Amniotic epithelial cell (primary cell): Measurements from ENCODE around the gene SOX11.

Experiments used
- DNase-seq: peaks from one replicate; pipeline ENCODE4 v3.0.0-alpha.2; 2010; ENCODE audit warnings: low read depth

Gene SOX11

DNA sequence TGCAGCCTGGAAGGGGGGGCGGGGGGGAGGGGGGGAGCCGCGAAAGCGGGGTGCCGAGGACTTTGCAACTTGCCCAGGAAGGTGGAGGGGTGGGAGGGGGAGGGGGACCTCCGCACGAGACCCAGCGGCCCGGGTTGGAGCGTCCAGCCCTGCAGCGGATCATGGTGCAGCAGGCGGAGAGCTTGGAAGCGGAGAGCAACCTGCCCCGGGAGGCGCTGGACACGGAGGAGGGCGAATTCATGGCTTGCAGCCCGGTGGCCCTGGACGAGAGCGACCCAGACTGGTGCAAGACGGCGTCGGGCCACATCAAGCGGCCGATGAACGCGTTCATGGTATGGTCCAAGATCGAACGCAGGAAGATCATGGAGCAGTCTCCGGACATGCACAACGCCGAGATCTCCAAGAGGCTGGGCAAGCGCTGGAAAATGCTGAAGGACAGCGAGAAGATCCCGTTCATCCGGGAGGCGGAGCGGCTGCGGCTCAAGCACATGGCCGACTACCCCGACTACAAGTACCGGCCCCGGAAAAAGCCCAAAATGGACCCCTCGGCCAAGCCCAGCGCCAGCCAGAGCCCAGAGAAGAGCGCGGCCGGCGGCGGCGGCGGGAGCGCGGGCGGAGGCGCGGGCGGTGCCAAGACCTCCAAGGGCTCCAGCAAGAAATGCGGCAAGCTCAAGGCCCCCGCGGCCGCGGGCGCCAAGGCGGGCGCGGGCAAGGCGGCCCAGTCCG, 540 bp downstream of the SOX11 start:
- peak; percentile 44 for DNase-seq

DNA sequence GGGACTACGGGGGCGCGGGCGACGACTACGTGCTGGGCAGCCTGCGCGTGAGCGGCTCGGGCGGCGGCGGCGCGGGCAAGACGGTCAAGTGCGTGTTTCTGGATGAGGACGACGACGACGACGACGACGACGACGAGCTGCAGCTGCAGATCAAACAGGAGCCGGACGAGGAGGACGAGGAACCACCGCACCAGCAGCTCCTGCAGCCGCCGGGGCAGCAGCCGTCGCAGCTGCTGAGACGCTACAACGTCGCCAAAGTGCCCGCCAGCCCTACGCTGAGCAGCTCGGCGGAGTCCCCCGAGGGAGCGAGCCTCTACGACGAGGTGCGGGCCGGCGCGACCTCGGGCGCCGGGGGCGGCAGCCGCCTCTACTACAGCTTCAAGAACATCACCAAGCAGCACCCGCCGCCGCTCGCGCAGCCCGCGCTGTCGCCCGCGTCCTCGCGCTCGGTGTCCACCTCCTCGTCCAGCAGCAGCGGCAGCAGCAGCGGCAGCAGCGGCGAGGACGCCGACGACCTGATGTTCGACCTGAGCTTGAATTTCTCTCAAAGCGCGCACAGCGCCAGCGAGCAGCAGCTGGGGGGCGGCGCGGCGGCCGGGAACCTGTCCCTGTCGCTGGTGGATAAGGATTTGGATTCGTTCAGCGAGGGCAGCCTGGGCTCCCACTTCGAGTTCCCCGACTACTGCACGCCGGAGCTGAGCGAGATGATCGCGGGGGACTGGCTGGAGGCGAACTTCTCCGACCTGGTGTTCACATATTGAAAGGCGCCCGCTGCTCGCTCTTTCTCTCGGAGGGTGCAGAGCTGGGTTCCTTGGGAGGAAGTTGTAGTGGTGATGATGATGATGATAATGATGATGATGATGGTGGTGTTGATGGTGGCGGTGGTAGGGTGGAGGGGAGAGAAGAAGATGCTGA, 1.4 kb downstream of the SOX11 start:
- peak; percentile 21 for DNase-seq

DNA sequence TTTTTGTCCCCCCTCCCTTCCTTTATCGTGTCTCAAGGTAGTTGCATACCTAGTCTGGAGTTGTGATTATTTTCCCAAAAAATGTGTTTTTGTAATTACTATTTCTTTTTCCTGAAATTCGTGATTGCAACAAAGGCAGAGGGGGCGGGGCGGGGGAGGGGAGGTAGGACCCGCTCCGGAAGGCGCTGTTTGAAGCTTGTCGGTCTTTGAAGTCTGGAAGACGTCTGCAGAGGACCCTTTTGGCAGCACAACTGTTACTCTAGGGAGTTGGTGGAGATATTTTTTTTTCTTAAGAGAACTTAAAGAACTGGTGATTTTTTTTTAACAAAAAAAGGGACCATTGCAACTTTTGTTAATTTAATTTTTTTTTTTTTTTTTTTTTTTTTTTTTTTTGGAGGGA, 2.1 kb downstream of the SOX11 start:
- no peak for DNase-seq

DNA sequence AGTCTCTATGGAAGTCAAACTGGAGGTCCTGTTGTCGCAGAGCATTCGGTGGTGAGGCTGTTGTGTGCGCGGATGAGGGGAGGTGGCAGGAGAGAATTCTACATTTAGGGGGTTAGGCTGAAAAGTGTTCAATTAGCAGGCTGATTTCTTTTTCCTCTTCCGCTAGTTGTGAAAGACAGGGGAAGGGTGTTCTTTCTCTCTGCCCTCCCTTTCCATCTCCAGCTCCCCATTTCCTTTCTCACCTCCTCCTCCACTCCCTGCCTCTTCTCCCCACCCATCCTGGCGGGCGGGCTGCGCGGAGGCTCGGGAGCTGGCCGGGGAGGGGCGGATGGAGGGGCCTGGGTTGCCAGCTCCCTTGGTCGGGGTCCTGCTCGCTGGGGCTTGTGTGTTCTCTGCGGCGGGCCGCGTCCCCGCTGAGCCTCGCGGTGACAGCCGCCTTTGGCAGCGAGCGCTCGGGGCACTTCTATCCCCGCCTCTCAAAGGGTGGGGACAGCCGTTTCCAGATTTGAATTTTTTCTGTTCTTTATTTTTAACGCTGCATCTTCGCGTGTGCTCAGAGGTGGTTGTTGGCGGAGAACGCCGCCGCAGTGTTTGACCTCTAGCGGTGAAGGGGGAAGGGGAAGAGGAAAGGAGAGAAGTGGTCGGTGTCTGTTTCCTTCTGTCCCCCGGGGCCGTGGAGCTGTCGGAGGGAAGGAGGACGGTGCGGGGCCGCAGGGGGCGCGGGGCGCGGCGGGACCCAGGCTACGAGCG, 3.6 kb downstream of the SOX11 start:
- DNase-seq: peak; percentile 70

DNA sequence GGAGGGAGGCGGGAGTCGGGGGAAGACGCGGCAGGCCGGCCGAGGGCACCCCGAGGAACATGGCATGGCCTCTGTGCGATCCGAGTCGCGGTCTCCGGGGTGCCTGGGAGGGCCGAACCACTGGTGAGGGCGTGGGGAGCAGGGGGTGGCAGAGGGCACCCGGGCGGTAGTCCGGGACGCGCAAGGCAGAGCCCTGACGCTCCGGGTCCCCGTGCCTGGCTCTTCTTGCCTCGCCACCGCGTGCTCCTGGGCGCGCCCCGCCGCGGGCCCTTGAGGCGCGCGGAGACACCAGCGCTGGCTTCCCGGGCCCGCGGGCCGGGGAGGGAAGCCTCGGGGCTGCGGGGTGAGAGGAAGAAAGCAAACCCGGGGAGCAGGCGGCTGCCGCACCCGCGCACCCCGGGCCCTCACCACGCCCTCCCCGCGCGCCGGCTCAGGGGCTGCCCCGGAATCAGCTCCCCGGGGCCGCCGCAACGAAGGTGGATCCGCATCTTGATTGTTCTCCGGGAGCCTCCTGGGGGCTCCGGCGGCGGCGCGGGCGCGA, 4.3 kb downstream of the SOX11 start:
- DNase-seq: peak; percentile 28

DNA sequence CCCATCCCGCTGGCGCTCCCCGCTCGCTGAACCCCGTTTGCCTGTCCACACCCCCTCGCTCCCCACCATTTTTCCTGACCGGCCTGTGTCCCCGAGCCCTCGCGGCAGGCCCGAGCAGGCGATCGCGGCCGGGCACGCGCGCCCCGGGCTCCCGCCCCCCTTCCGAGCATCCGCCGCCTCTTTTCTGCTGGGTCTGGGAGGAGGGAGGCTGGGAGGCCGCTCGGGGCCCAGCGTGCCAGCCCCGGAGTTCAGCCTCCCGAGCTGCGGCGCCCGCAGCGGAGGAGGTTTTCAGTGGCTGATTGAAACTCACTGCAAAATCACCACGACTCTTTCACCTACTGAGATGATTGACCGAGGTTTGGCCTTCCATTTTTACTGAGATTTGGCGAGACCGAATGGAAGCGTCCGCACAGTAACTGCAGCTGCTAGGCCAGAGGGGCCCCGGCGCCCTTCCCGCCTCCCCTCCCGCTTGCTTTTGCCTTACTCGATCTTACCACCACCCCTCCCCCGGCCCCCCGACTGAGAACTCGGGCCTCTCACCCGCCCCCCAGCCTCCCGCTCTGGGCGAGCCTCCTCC, 4.8 kb downstream of the SOX11 start:
- peak; percentile 69 for DNase-seq

DNA sequence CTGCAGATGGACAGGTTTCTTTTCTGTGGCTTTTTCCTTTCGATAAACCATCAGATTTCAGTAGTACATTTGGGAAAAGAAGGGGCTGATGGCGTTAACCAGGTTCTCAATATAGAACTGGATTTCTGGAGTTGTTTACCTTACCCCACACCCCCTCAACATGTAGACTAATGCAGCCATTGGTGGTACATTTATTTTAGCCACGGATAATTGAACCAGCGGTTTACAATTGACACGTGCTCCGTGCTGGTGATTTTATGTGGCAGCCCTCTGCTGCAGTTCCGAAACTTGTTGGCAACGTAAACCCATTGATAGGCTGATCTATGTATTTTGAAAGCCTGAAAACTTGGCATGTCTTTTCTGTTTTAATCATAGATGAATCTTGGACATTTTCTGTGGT, 5.4 kb downstream of the SOX11 start:
- no peak for DNase-seq

DNA sequence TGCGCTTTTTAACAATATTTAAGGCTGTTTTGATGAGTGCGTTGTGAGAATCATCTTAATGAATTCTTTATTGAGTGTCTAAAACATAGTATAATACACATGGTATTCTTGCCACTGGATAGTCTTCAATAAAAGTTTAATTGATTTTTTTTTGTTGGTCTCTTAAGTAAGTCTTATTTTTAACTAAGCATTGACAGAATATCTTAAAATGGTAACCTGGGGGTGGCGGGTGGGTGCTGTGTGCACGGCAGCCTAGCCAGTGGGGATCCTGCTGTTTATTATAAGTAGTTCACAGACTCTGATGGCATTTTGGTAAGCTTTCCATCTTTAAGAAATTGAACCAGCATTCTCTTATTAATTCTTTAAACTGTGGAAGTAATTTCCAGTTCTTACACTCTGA, 6.0 kb downstream of the SOX11 start:
- no peak for DNase-seq

DNA sequence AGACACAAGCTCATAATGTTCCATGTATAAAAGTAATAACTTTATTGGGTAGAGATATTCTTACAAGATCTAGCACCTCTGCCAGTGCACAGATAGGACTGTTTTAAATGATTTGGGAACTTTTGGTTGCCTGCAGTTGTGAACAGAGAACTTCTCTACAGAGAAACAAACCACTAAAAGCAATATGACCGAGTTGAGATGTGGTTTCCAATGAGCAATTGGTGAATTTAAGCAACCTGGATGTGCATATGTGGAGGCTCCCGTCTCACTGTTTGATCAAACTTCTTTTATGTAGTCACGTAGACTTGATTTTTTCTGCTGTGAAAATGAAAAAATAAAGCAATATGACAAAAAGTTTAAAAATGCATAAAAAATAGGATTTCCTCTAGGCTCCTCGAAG, 7.8 kb downstream of the SOX11 start:
- DNase-seq: no peak

DNA sequence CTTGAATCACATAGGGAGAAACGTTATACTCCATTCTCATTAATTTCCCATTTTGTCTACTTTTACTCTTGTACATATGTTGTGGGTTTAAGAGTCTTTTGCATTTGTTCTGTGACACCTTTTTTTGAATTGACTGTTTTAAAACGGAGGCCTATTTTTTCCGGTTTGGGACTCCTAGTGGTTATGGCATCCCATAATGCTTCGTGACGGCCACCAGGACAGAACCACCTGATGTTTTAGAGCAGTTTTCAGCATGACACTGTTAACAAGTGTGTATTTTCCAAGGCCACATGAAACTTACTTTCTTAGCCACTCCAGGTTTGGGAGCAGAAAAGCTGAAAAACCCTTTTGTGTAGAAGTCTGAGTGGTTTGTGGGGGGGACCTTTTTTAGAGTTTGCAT, 8.4 kb downstream of the SOX11 start:
- no peak for DNase-seq

DNA sequence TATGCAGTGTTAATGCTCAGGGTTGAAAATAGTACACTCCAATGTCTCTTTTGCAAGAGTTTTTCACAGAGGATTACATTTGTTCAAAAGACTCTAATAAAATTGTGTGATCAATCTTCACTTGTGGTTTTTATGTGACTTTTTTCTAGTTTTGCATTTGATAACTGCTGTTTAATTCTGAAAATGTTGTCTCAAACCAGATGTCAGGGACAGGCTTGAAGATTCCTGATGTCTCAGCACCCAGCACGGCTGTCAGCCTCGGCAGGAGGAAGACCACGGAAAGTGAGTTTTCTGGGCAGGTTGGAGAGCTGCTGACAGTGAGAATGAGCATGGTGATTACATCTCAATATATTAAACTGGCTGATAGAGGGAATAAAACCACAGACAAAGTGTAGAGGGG, 9.1 kb downstream of the SOX11 start:
- no peak for DNase-seq

DNA sequence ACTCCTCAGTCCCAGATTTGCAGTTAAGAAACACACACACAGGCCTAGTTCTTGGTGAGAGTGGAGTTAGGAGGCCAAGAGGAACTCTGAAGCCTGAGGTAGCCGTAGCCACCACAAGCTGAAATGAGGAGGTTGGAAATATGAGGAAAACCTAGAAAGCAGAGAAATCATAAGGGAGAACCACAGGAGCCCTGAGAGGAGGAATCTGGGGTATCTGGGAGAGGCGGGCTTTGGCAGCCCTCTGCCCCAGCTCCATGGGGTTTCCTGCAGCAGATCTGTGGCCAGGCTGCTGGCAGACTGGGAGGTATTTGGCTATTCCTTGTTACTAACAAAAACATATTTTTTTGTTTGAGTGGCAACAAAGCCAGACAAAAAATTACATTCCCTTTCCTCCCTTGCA, 11.0 kb downstream of the SOX11 start:
- no peak for DNase-seq

DNA sequence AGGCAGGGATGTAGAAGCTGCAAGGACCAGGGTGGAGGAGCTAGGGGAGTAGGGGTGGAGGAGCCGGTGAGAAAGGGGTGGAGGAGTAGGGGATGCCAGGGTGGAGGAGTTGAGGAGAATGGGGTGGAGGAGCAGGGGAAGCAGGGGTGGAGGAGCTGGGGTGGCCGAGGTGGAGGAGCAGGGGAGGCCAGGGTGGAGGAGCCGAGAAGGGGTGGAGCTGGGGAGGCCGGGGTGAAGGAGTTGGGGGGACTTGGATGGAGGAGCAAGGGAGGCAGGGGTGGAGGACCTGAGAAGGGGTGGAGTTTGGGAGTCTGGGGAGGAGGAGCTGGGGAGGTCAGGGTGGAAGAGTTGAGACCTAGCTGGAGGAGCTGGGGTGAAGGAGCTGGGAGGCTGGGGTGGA, 13.3 kb downstream of the SOX11 start:
- DNase-seq: no peak

DNA sequence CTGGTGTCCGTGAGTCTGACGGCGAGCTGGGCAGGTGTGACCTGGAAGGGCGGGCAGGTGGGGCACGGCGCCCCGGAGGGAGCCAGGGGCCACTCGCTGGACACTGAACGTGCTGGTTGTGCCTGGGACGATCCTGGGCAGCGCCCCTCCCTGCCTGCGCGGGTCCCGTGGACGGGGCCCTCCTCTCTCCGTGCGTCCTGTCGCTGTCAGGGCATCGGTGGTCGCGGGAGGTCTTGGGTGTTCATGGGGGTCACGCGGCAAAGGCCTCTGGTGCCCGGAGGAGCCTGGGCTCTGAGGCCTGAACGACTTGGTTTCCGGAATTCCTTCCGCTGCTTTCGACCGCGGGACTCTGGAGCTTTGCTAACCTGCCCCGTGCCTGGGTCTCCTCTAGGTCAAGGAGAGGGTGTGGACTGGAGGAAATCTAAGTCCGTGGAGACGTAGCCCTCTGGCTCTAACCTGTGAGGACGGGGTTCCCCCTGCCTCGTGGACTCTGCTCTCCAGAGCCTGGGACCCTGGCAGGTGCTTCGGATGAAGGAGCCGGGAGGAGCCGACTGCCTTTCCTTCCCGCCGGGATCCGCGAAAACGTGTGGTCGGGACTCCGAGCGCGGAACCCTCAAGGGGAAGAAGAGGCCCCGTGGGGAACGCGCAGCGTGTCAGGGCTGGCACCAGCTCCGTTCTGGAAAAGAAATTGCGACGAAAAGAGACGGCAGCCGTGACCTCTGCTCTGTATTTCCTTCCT, 14.7 kb downstream of the SOX11 start:
- DNase-seq: no peak

DNA sequence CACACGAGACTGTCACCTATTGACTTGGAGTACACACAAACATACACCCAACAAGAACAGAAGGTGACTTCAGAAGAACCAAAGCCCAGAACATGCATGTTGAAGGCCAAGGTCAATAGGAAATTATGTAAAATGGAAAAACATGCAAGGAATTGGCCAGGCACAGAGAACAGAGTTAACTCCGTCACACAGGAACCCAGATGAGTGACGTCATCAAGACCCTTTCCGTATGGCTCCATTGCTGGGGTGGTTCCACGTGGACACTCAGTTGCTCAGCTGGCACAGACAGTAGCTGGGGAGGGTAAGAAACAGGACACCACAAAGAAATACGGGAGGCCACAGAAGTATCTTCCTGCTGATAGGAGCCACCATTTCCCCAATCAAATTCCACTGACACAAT, 18.4 kb downstream of the SOX11 start:
- DNase-seq: no peak

DNA sequence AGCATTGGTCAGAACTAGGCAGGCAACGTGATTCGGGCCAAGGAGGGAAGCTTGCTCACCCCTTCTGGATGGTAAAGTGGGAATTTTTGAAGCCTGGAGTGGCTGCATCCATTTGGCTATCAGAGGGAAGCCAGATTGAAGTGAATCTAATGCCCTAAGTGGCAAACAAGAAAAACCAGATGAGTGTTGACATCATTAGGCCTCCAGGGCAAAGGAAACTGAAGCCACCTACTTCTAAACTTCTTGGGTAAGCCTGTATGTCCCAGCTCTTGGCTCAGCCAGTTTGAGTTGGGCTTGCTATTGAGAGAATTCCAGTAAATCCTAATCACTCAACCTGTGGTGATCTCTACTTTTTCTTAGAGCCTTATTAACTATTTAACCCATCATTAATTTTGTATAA, 20.9 kb downstream of the SOX11 start:
- no peak for DNase-seq

DNA sequence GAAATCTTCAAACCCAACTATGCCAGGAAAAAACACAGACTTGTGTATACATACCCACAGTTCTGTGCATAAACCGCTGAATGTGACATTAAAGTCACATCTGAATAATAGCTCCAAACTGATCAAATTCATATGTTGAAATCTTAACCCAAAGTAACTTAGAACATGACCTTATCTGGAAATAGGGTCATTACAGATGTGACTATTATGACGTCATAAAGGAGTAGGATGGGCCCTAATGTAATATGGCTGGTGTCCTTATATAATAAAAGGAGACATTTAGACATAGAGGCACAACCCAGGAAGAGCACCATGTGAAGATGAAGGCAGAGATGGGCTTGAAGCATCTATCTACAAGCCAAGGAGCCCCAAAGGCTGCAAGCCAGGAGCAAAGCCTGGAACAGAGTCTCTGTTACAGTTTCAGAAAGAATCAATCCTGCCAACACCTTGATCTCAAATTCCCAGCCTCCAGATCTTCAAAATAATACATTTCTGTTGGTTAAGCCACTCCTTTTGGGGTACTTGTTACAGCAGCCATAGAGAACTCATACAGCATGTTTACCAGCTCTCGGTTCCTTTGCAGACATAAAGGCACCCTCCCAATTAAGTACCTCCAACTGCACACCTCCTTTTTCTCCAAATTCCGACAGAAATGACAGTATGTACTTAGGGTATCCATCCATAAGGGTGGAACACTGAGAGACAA, 27.6 kb downstream of the SOX11 start:
- DNase-seq: no peak

DNA sequence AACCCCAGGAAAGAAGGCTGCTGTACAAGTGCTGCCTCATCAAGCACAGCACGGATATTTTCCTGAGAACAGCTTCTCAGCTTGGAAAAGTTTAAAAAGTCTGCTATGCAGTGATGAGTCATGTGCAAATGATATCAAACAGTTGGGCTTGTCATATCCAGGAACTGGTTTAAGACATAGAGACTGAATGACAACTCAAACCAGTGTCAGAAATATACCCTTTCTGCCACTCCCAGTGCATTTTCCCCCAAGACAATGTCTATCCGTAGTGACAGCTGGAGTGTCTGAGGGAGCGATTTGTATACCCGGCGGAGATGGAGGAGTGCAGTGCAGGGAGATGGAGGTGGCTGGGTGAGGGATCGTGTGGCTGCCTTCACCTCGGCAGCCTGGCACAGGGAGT, 28.2 kb downstream of the SOX11 start:
- DNase-seq: no peak

DNA sequence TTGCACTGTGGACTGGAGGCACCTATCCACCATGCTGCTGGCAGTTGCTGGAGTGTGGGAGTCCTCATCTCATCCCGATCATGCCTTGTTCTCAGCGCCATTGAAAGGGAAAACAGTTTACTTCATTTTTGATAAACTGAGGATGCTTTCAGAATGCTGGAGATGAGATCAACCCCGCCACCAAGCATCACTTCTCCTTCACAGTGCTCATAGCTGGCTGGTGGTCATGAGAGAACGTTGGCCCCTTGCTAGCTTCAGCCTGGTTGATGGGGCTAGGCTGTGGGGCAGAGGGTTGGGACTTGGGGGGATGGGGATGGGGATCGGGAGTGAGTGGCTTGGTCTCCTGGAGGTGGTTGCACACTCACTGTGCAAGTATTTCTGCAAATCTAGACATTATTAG, 30.1 kb downstream of the SOX11 start:
- DNase-seq: no peak

DNA sequence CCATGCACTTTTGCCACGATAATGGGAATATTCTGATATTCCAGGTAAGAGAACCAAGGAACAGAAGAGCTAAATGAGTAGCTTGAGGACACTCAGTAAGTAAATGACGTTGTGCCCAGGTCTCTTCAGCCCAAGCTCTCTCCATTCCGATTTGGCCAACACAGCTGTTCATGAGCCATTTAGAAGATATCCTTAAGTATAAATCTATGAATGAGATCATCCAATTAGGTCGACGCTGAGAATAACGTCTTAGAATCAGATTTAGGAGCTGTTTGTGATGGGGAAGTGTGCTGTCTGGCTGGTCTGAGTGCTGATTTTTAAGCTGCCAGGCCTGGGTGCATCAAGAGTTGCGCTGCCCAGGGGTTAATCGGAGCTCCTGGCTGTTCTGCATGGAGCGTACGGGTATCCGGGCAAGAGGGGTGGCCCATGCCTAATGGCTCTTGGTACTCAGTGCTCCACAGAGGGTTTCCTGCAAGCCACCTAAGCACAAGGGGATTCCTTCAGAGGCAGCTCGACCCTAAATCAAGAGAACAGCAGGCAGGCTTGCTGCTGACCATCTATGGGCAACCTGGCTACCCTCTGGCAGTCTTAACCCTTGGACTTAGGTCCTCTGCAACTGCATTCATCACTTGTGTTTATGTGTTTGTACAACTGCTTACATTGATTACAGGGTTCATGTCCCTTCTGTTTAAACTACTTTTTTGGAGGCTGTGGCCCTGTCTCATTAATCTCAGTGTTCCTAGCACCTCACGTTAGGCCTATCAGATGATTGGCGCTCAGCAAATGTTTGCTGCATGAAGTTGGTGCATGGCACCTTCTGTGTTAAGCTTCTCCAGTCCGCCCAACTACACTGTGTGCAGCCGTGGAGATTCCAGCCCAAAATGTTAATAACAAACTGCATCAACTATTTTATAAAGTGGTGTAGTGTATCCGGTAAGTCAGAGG, 31.9 kb downstream of the SOX11 start:
- no peak for DNase-seq
